OCI-LY3 (cell line): ENCODE data around the gene SNX30.

Source experiments
- EZH2phosphoT487 ChIP-seq: fragments of 200-600 bp; shearing (Covaris generic); IDR thresholded peaks from 2 replicates; pipeline ENCODE4 v1.6.1; 2018; ENCODE audit warnings: antibody characterized with exemption, mixed run types, low read depth
- TF ChIP-seq, protein P1 (sequence below): fragments of 200-600, 300-600 bp; sonication (generic); IDR thresholded peaks from 2 replicates; pipeline ENCODE4 v1.5.1; 2014; ENCODE audit warnings: antibody characterized with exemption, low read length, low read depth

DNA sequence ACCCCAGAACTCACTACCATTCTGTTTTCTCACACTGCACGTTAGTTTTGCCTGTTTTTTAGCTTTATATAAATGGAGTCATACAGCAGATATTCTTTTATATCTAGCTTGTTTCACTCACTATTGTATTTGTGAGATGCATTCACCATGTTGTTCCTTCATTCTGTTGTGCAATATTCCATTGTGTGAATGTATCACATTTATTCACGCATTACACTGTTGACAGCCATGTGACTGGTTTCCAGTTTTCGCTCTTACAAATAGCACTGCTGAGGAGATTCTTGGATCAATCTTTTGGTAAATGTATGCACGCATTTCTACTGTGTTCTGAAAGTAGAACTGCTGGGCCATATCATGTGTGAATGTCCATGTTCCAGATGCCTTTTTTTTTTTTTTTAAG, 6.4 kb upstream of the SNX30 start:
- TF ChIP-seq, protein P1, sequence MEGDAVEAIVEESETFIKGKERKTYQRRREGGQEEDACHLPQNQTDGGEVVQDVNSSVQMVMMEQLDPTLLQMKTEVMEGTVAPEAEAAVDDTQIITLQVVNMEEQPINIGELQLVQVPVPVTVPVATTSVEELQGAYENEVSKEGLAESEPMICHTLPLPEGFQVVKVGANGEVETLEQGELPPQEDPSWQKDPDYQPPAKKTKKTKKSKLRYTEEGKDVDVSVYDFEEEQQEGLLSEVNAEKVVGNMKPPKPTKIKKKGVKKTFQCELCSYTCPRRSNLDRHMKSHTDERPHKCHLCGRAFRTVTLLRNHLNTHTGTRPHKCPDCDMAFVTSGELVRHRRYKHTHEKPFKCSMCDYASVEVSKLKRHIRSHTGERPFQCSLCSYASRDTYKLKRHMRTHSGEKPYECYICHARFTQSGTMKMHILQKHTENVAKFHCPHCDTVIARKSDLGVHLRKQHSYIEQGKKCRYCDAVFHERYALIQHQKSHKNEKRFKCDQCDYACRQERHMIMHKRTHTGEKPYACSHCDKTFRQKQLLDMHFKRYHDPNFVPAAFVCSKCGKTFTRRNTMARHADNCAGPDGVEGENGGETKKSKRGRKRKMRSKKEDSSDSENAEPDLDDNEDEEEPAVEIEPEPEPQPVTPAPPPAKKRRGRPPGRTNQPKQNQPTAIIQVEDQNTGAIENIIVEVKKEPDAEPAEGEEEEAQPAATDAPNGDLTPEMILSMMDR = no peak
- TF ChIP-seq EZH2phosphoT487 = no peak
